CD4-positive, alpha-beta memory T cell (primary cell): ENCODE measurements around the gene GAS6. TPM values are rescaled to one million over a fixed set of nuclear protein-coding genes. Genes with fewer than 3 reads are reported as not detected.

Experiments used
- CTCF ChIA-PET: fragments of 350-600 bp; sonication (Branson Sonifier 250); formaldehyde crosslinking; loops from one replicate; lab custom pipeline; 2021; ENCODE audit warnings: inconsistent platforms; ENCODE audit not compliant: partially characterized antibody; lab: Charles Lee
- POLR2A ChIA-PET: fragments of 350-600 bp; sonication (Branson Sonifier 250); formaldehyde crosslinking; loops from one replicate; lab custom pipeline; 2021; ENCODE audit not compliant: partially characterized antibody; lab: Charles Lee
- DNase-seq, 5 donors: peaks; one replicate each; pipeline versions ENCODE4 v3.0.0 to v3.0.0-alpha.2; 2020 to 2022; ENCODE audit warnings: mixed read lengths in 1 of 5
- H3K27ac ChIP-seq: one replicate; pipeline ENCODE4 v1.7.0; 2013; ENCODE audit warnings: low read depth, low read length
- H3K27me3 ChIP-seq: 2 replicates; pipeline ENCODE4 v1.7.0; 2013; ENCODE audit warnings: mild to moderate bottlenecking, low read length, moderate library complexity; ENCODE audit not compliant: insufficient read depth
- H3K36me3 ChIP-seq: 2 replicates; pipeline ENCODE4 v1.7.0; 2013; ENCODE audit warnings: mild to moderate bottlenecking, low read length, moderate library complexity; ENCODE audit not compliant: insufficient read depth
- H3K4me1 ChIP-seq: 2 replicates; pipeline ENCODE4 v1.7.0; 2013; ENCODE audit warnings: mild to moderate bottlenecking, low read length, moderate library complexity; ENCODE audit not compliant: insufficient read depth
- H3K4me3 ChIP-seq, 2 donors: one replicate each; pipeline ENCODE4 v1.7.0; 2013; ENCODE audit warnings: low read length in 2 of 2, mild to moderate bottlenecking in 1 of 2
- H3K9me3 ChIP-seq, 2 donors: one replicate each; pipeline ENCODE4 v1.7.0; 2013; ENCODE audit warnings: low read length in 2 of 2, control low read depth in 1 of 2; ENCODE audit not compliant: control insufficient read depth in 1 of 2
- H3K27ac Mint-ChIP-seq, 7 donors: one replicate each; pipeline ENCODE4 v1.8.0; 2020 to 2021; ENCODE audit warnings: mixed read lengths in 7 of 7, mild to moderate bottlenecking in 6 of 7, inconsistent platforms in 3 of 7, moderate library complexity in 3 of 7
- H3K27me3 Mint-ChIP-seq, 2 donors: one replicate each; pipeline ENCODE4 v1.8.0; 2020 to 2021; ENCODE audit warnings: mixed read lengths in 2 of 2
- H3K36me3 Mint-ChIP-seq, 2 donors: one replicate each; pipeline ENCODE4 v1.8.0; 2020 to 2021; ENCODE audit warnings: mixed read lengths in 2 of 2, inconsistent platforms in 1 of 2, mild to moderate bottlenecking in 1 of 2
- H3K4me1 Mint-ChIP-seq, 4 donors: one replicate each; pipeline ENCODE4 v1.8.0; 2020 to 2021; ENCODE audit warnings: mixed read lengths in 4 of 4, mild to moderate bottlenecking in 1 of 4
- H3K4me3 Mint-ChIP-seq, 8 donors: one replicate each; pipeline ENCODE4 v1.8.0; 2020 to 2021; ENCODE audit warnings: mixed read lengths in 8 of 8, mild to moderate bottlenecking in 7 of 8, moderate library complexity in 6 of 8, inconsistent platforms in 3 of 8
- H3K9me3 Mint-ChIP-seq, 8 donors: one replicate each; pipeline ENCODE4 v1.8.0; 2020 to 2021; ENCODE audit warnings: mixed read lengths in 8 of 8, mild to moderate bottlenecking in 5 of 8, inconsistent platforms in 3 of 8, moderate library complexity in 1 of 8
- intact Hi-C: fragments of 100-400 bp; cut with micrococcal nuclease; formaldehyde crosslinking; loops from one replicate; pipeline ENCODE4 v1.15.1; 2023
- polyA plus RNA-seq, 2 donors: library from polyadenylated mRNA; unstranded; fragments of 300-500 nt; fragmentation: Illumina TruSeq; gene quantifications; one replicate each; pipeline ENCODE4 v1.2.3, GENCODE V29; 2021
- total RNA-seq, 2 experiments: library from RNA; stranded (reverse); gene quantifications; one replicate each; pipeline ENCODE4 v1.2.3, GENCODE V29; 2021

Gene GAS6
- total and polyA plus RNA-seq, 4 experiments from 2014 or later, result 0.39 to 17.2 (median 8.8) TPM

- H3K36me3 ChIP-seq, result no peaks in the 10 kb centered on the region
- no peaks in the 10 kb centered on the region for H3K36me3 Mint-ChIP-seq
- no peak for DNase-seq
- H3K27me3 Mint-ChIP-seq, result no peaks in the 10 kb centered on the region
- no peaks in the 10 kb centered on the region for H3K4me1 Mint-ChIP-seq
- peaks cover 0 to 15% (median 7%) of the 10 kb centered on the region in 8 donors for H3K9me3 Mint-ChIP-seq
- no peak overlapping the region for H3K4me3 Mint-ChIP-seq
- no peak overlapping the region for H3K27ac ChIP-seq
- intact Hi-C loops, result no loop called here
- CTCF ChIA-PET, result no interaction called here
- H3K27me3 ChIP-seq, result no peaks in the 10 kb centered on the region
- H3K4me3 ChIP-seq, result no peak overlapping the region
- no peak overlapping the region for H3K27ac Mint-ChIP-seq
- POLR2A ChIA-PET, result no interaction called here
- peaks cover 0 to 6% of the 10 kb centered on the region in 2 donors for H3K9me3 ChIP-seq
- no peaks in the 10 kb centered on the region for H3K4me1 ChIP-seq
Measured at GRCh38 chr13:113806526-113806925, 57.4 kb downstream of the GAS6 start.

DNA sequence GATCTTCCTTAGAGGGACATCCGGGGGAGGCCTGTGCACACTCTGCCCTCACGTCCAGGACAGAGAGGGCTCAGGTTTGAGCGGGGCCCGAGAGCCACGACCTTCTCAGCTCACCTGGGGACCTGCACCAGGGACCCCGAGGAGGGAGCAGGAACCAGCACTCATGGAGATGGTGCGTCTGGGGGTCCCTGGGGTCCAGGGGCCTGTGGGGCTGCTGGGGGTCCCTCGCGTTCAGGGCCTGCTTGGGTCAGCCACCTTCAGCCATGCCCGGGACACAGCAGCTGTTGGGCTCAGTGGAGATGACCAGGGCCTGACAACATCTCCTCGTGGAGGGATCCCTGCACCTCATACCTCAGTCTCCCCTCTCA, 57.8 kb downstream of the GAS6 start:
- ChIA-PET CTCF (no interaction called here), POLR2A (no interaction called here)
- DNase-seq, result no peak
- Mint-ChIP-seq H3K4me3 (no peak overlapping the region), H3K9me3 (peaks cover 0 to 15% (median 7%) of the 10 kb centered on the region in 8 donors), H3K36me3 (no peaks in the 10 kb centered on the region), H3K27ac (no peak overlapping the region), H3K4me1 (no peaks in the 10 kb centered on the region), H3K27me3 (no peaks in the 10 kb centered on the region)
- no peak overlapping the region for H3K27ac ChIP-seq
- H3K4me1 ChIP-seq, result no peaks in the 10 kb centered on the region
- H3K27me3 ChIP-seq, result no peaks in the 10 kb centered on the region
- H3K9me3 ChIP-seq, result peaks cover 0 to 6% of the 10 kb centered on the region in 2 donors
- H3K4me3 ChIP-seq, result no peak overlapping the region
- intact Hi-C loops, result no loop called here
- no peaks in the 10 kb centered on the region for H3K36me3 ChIP-seq

DNA sequence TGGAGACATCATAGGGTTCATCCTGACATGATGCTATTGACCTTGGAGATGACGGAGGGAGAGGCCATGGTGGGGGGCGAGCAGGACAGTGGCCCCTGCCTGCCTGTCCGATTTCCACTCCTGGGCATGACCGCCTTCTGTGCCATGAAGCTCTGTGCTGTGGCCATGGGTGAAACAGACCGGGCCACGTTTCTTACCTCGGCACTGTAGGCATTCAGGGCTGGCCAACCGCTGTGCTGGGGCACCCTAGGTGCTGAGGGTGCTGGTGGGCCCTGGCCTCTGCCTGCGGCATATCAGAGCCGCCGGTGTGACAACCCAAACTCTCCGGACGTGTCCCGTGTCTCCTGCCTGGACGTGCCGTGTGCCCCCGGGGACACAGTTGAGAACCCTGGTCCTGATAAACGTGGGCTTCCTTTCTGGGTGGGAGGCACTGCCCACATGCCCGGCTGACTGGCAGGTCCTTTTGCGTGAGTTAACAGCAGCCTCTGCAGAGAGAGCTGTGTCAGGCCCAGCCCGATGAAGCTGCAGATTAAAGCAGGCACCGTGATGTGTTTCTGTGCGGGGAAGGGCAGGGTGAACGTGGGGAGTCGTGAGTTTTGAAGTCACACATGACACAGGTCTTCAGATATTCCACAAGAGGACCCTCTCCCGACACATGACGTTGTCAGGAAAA, 58.3 kb downstream of the GAS6 start:
- no peaks in the 10 kb centered on the region for H3K4me1 ChIP-seq
- H3K4me3 ChIP-seq, result no peak overlapping the region
- no peaks in the 10 kb centered on the region for H3K36me3 ChIP-seq
- H3K27me3 ChIP-seq, result no peaks in the 10 kb centered on the region
- intact Hi-C loops, result no loop called here
- H3K9me3 ChIP-seq, result peaks cover 0 to 6% of the 10 kb centered on the region in 2 donors
- H3K4me3 Mint-ChIP-seq, result no peak overlapping the region
- no peaks in the 10 kb centered on the region for H3K36me3 Mint-ChIP-seq
- H3K9me3 Mint-ChIP-seq, result peaks cover 0 to 15% (median 7%) of the 10 kb centered on the region in 8 donors
- no peak for DNase-seq
- ChIA-PET POLR2A (no interaction called here), CTCF (no interaction called here)
- no peaks in the 10 kb centered on the region for H3K4me1 Mint-ChIP-seq
- no peaks in the 10 kb centered on the region for H3K27me3 Mint-ChIP-seq
- no peak overlapping the region for H3K27ac Mint-ChIP-seq
- H3K27ac ChIP-seq, result no peak overlapping the region

- Histone ChIP-seq H3K27me3 (no peaks in the 10 kb centered on the region), H3K4me1 (no peaks in the 10 kb centered on the region), H3K36me3 (no peaks in the 10 kb centered on the region), H3K9me3 (peaks cover 0 to 6% of the 10 kb centered on the region in 2 donors), H3K27ac (no peak overlapping the region), H3K4me3 (no peak overlapping the region)
- Mint-ChIP-seq H3K9me3 (peaks cover 0 to 11% (median 6%) of the 10 kb centered on the region in 8 donors), H3K27ac (no peak overlapping the region), H3K4me1 (no peaks in the 10 kb centered on the region), H3K27me3 (no peaks in the 10 kb centered on the region), H3K4me3 (no peak overlapping the region), H3K36me3 (no peaks in the 10 kb centered on the region)
- POLR2A ChIA-PET, result no interaction called here
- intact Hi-C loops, result no loop called here
- no peak for DNase-seq
- CTCF ChIA-PET, result no interaction called here
Measured at GRCh38 chr13:113804703-113805430, 59.0 kb downstream of the GAS6 start.

GRCh38 chr13:113804017-113804702, 59.7 kb downstream of the GAS6 start:
- Mint-ChIP-seq H3K4me3 (no peak overlapping the region), H3K9me3 (peaks cover 0 to 11% (median 6%) of the 10 kb centered on the region in 8 donors), H3K27me3 (no peaks in the 10 kb centered on the region), H3K36me3 (no peaks in the 10 kb centered on the region), H3K4me1 (no peaks in the 10 kb centered on the region), H3K27ac (no peak overlapping the region)
- intact Hi-C loops, result no loop called here
- Histone ChIP-seq H3K9me3 (peaks cover 0 to 6% of the 10 kb centered on the region in 2 donors), H3K36me3 (no peaks in the 10 kb centered on the region), H3K27me3 (no peaks in the 10 kb centered on the region), H3K27ac (no peak overlapping the region), H3K4me3 (no peak overlapping the region), H3K4me1 (no peaks in the 10 kb centered on the region)
- POLR2A ChIA-PET, result no interaction called here
- CTCF ChIA-PET, result no interaction called here
- no peak for DNase-seq

GRCh38 chr13:113803409-113804016, 60.4 kb downstream of the GAS6 start:
- POLR2A ChIA-PET, result no interaction called here
- no peaks in the 10 kb centered on the region for H3K4me1 Mint-ChIP-seq
- no peaks in the 10 kb centered on the region for H3K27me3 Mint-ChIP-seq
- peaks cover 0 to 7% (median 3%) of the 10 kb centered on the region in 8 donors for H3K9me3 Mint-ChIP-seq
- Histone ChIP-seq H3K36me3 (no peaks in the 10 kb centered on the region), H3K27ac (no peak overlapping the region), H3K9me3 (peaks cover 0 to 6% of the 10 kb centered on the region in 2 donors), H3K4me3 (no peak overlapping the region), H3K4me1 (no peaks in the 10 kb centered on the region), H3K27me3 (no peaks in the 10 kb centered on the region)
- H3K36me3 Mint-ChIP-seq, result no peaks in the 10 kb centered on the region
- no peak overlapping the region for H3K4me3 Mint-ChIP-seq
- H3K27ac Mint-ChIP-seq, result no peak overlapping the region
- CTCF ChIA-PET, result no interaction called here
- intact Hi-C loops, result no loop called here
- DNase-seq, result no peak

GRCh38 chr13:113802761-113803160, 61.1 kb downstream of the GAS6 start:
- intact Hi-C loops, result no loop called here
- Histone ChIP-seq H3K36me3 (no peaks in the 10 kb centered on the region), H3K4me1 (no peaks in the 10 kb centered on the region), H3K27me3 (no peaks in the 10 kb centered on the region), H3K4me3 (no peak overlapping the region), H3K9me3 (peaks cover 0 to under 1% of the 10 kb centered on the region in 2 donors), H3K27ac (no peak overlapping the region)
- H3K27me3 Mint-ChIP-seq, result no peaks in the 10 kb centered on the region
- POLR2A ChIA-PET, result no interaction called here
- H3K4me1 Mint-ChIP-seq, result no peaks in the 10 kb centered on the region
- no peak overlapping the region for H3K4me3 Mint-ChIP-seq
- no peaks in the 10 kb centered on the region for H3K36me3 Mint-ChIP-seq
- DNase-seq, result no peak
- peaks cover 0 to under 1% (median 0%) of the 10 kb centered on the region in 8 donors for H3K9me3 Mint-ChIP-seq
- CTCF ChIA-PET, result no interaction called here
- H3K27ac Mint-ChIP-seq, result no peak overlapping the region
